HG02759 (cell line): ENCODE data around the gene PKD1.

ENCODE experiments used
- ATAC-seq: cut with Tn5 transposase; IDR thresholded peaks from one replicate; pipeline ENCODE4 v1.9.1; 2021; ENCODE audit warnings: mild to moderate bottlenecking, moderate library complexity; ENCODE audit not compliant: unreplicated experiment

The PKD1 gene

GRCh38 chr16:2170587-2171435 lies 35.1 kb upstream of the PKD1 start:
- no peak for ATAC-seq

GRCh38 chr16:2170080-2170479 lies 34.4 kb upstream of the PKD1 start:
- no peak for ATAC-seq

GRCh38 chr16:2167068-2167638 lies 31.5 kb upstream of the PKD1 start:
- ATAC-seq = no peak

- ATAC-seq = no peak
These were observed 30.8 kb upstream of the PKD1 start for GRCh38 chr16:2166263-2167067.

GRCh38 chr16:2165861-2166260 lies 30.2 kb upstream of the PKD1 start:
- no peak for ATAC-seq

- no peak for ATAC-seq
These were observed 27.6 kb upstream of the PKD1 start for GRCh38 chr16:2163211-2163881.

- no peak for ATAC-seq
These were observed 27.0 kb upstream of the PKD1 start for GRCh38 chr16:2162676-2163118.

- ATAC-seq = no peak
These were observed 26.2 kb upstream of the PKD1 start for GRCh38 chr16:2161911-2162310.

GRCh38 chr16:2160915-2161551 lies 25.3 kb upstream of the PKD1 start:
- ATAC-seq = no peak

- ATAC-seq = no peak
These were observed 23.6 kb upstream of the PKD1 start for GRCh38 chr16:2159175-2159838.

- no peak for ATAC-seq
These were observed 22.6 kb upstream of the PKD1 start for GRCh38 chr16:2158262-2158638.

GRCh38 chr16:2157480-2158261 lies 22.0 kb upstream of the PKD1 start:
- ATAC-seq = no peak

- no peak for ATAC-seq
These were observed 21.1 kb upstream of the PKD1 start for GRCh38 chr16:2156849-2157224.

GRCh38 chr16:2155977-2156848 lies 20.5 kb upstream of the PKD1 start:
- no peak for ATAC-seq

- ATAC-seq = peak; percentile 85
These were observed 19.6 kb upstream of the PKD1 start, which contains the start of gene TRAF7 for GRCh38 chr16:2155091-2155950. Gene TRAF7, plus strand, starts transcription at chr16:2155782. Its CDS starts 8,139 bp downstream, at chr16:2163921.

- ATAC-seq = no peak
These were observed 18.9 kb upstream of the PKD1 start for GRCh38 chr16:2154533-2155090.
